Measurements from ENCODE around the gene STK24.

- TF ChIP-seq POLR2A (IDR thresholded peaks at IDR 0.05; ENCODE audit: low read depth, low read length) (no peak), TAF1 (IDR thresholded peaks at IDR 0.05; ENCODE audit: borderline replicate concordance, low read depth, low read length) (no peak)
These were observed 126.9 kb downstream of the STK24 start for GRCh38 chr13:98450026-98450425.

All from GM12892 (cell line).